HepG2 (cell line): ENCODE data around the gene ZNF629. TPM values are rescaled to one million over a fixed set of nuclear protein-coding genes. Genes with fewer than 3 reads are reported as not detected.

Experiments used
- ATF5 ChIP-seq: sonication (generic); formaldehyde crosslinking; IDR thresholded peaks from 2 replicates; pipeline ENCODE4 v1.4.0; 2020; ENCODE audit warnings: mild to moderate bottlenecking, low read depth, missing genetic modification reagents
- KDM1A ChIP-seq: IDR thresholded peaks from 2 replicates; pipeline ENCODE4 v1.6.1; 2016; ENCODE audit warnings: missing compliant biosample characterization
- REST ChIP-seq, 2 experiments: IDR thresholded peaks; 2 replicates each; pipeline ENCODE4 v1.6.1; 2011 to 2012; ENCODE audit warnings: low read length in 2 of 2, borderline replicate concordance in 1 of 2, low read depth in 1 of 2, mild to moderate bottlenecking in 1 of 2, moderate library complexity in 1 of 2
- SYNCRIP ChIP-seq: fragments of 200-400 bp; formaldehyde crosslinking; IDR thresholded peaks from 2 replicates; pipeline ENCODE4 v1.6.1; 2018; ENCODE audit warnings: mild to moderate bottlenecking, low read depth, low read length; ENCODE audit not compliant: insufficient read depth
- ZNF552 ChIP-seq: sonication (generic); formaldehyde crosslinking; IDR thresholded peaks from 2 replicates; pipeline ENCODE4 v1.9.0; 2022; ENCODE audit warnings: missing genetic modification reagents, mild to moderate bottlenecking, borderline replicate concordance
- ZNF567 ChIP-seq: sonication (generic); formaldehyde crosslinking; IDR thresholded peaks from 2 replicates; pipeline ENCODE4 v1.8.1; 2023; ENCODE audit warnings: mild to moderate bottlenecking, missing genetic modification reagents, borderline replicate concordance
- ZUFSP ChIP-seq: sonication (generic); formaldehyde crosslinking; IDR thresholded peaks from 2 replicates; pipeline ENCODE4 v1.9.0; 2021; ENCODE audit warnings: missing genetic modification reagents, mild to moderate bottlenecking, borderline replicate concordance
- polyA plus RNA-seq, 8 experiments: library from polyadenylated mRNA; depleted of rRNA in 3 of 8; stranded (reverse) in 7 of 8; unstranded in 1 of 8; fragments of >200 nt; fragmentation: Illumina TruSeq in 4 of 8; extraction: Trizol in 4 of 8; gene quantifications; 2 replicates each; pipeline versions ENCODE4 v1.2.1 to v1.2.3, GENCODE V29; 2011 to 2016; ENCODE audit warnings: low read depth in 4 of 8, missing spikeins in 1 of 8, mixed read lengths in 1 of 8; ENCODE audit not compliant: insufficient read depth in 1 of 8
- total RNA-seq, 5 experiments: library from RNA; depleted of rRNA; stranded (reverse); fragments of >200 nt; fragmentation: Illumina TruSeq; extraction: Trizol; gene quantifications; 2 replicates each; pipeline ENCODE4 v1.2.3, GENCODE V29; 2016; ENCODE audit warnings: low read depth in 1 of 5

Gene ZNF629
- total and polyA plus RNA-seq, 2 of the 13 experiments (the other 11 are each of a cell fraction or from before 2014, with no cell fraction given): 6.1 to 16.5 TPM

- TF ChIP-seq ZUFSP (no peak), KDM1A (no peak), ZNF552 (CRISPR knock-in tag) (no peak), ZNF567 (no peak), SYNCRIP (no peak), REST (IDR thresholded peaks at IDR 0.05; ENCODE audit: borderline replicate concordance in 1 of 2, low read depth in 1 of 2, low read length in 2 of 2) (no peak), ATF5 (no peak)
- TF ChIP-seq, all 625 proteins: peak for 0
Observed at GRCh38 chr16:30766933-30767284, 20.1 kb downstream of the ZNF629 start (continued).
